ENCODE data around the gene HVCN1.
A peak's percentile ranks its signal among the peaks of the same experiment; 100 is the strongest.

The HVCN1 gene

DNA sequence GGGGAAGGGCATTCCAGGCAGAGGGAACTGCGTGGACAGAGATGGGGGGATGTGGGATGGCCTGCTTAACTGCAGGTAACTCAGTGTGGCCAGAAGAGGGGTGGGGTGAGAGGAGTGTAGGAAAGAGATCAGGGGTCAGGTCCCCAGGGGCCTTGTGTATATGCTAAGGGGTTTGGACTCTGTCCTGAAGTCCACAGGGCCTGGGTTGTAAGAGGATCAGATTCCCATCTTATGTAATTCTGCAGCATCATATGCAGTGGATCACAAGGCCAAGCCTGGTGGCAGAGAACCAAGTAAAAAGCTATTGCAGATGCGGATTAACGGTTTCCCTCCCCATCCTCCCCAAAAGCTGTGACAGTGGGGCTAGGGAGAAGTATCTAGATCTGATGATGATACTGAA lies 66.3 kb downstream of the HVCN1 start:
- no peaks in the 10 kb centered on the region for H3K4me1 ChIP-seq (ENCODE audit: insufficient read depth, low read length, poor library complexity, severe bottlenecking)
- no peaks in the 10 kb centered on the region for H3K9me2 ChIP-seq (replicated peaks; ENCODE audit: low read depth, low read length)
- H3K36me3 ChIP-seq (ENCODE audit: insufficient read depth, low read length), result no peaks in the 10 kb centered on the region
- no peak overlapping the region for H3K4me2 ChIP-seq (ENCODE audit: low read depth, low read length, poor library complexity, severe bottlenecking)
- H3K4me3 ChIP-seq (ENCODE audit: low read length, poor library complexity, severe bottlenecking), result no peak overlapping the region
- H3K9ac ChIP-seq (ENCODE audit: low read depth, low read length, poor library complexity, severe bottlenecking), result no peak overlapping the region
- no peaks in the 10 kb centered on the region for H3F3A ChIP-seq (ENCODE audit: low read depth)
- H4K20me1 ChIP-seq (ENCODE audit: insufficient read depth, low read length, poor library complexity, severe bottlenecking), result no peaks in the 10 kb centered on the region
- no peaks in the 10 kb centered on the region for H3K79me2 ChIP-seq (ENCODE audit: insufficient read depth, low read length)
- no peak for TF ChIP-seq EZH2phosphoT487 (IDR thresholded peaks at IDR 0.05; ENCODE audit: borderline replicate concordance)
- TF ChIP-seq, protein P1, sequence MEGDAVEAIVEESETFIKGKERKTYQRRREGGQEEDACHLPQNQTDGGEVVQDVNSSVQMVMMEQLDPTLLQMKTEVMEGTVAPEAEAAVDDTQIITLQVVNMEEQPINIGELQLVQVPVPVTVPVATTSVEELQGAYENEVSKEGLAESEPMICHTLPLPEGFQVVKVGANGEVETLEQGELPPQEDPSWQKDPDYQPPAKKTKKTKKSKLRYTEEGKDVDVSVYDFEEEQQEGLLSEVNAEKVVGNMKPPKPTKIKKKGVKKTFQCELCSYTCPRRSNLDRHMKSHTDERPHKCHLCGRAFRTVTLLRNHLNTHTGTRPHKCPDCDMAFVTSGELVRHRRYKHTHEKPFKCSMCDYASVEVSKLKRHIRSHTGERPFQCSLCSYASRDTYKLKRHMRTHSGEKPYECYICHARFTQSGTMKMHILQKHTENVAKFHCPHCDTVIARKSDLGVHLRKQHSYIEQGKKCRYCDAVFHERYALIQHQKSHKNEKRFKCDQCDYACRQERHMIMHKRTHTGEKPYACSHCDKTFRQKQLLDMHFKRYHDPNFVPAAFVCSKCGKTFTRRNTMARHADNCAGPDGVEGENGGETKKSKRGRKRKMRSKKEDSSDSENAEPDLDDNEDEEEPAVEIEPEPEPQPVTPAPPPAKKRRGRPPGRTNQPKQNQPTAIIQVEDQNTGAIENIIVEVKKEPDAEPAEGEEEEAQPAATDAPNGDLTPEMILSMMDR (conservative IDR thresholded peaks at IDR 0.05; ENCODE audit: low read length), result no peak
- no peaks in the 10 kb centered on the region for H3K27me3 ChIP-seq (ENCODE audit: insufficient read depth, low read length, poor library complexity, severe bottlenecking)
- no peaks in the 10 kb centered on the region for H3K9me3 ChIP-seq (ENCODE audit: insufficient read depth, low read depth, low read length)
- H2AFZ ChIP-seq (ENCODE audit: low read length), result no peak overlapping the region

GRCh38 chr12:110619534-110619953 lies 69.4 kb downstream of the HVCN1 start:
- TF ChIP-seq, protein P1 (conservative IDR thresholded peaks at IDR 0.05; ENCODE audit: low read length), result peak; percentile 53
- TF ChIP-seq EZH2phosphoT487 (IDR thresholded peaks at IDR 0.05; ENCODE audit: borderline replicate concordance), result no peak
- Histone ChIP-seq H3K4me2 (ENCODE audit: low read depth, low read length, poor library complexity, severe bottlenecking) (no peak overlapping the region), H3K4me3 (ENCODE audit: low read length, poor library complexity, severe bottlenecking) (no peak overlapping the region), H3F3A (ENCODE audit: low read depth) (no peaks in the 10 kb centered on the region), H3K4me1 (ENCODE audit: insufficient read depth, low read length, poor library complexity, severe bottlenecking) (no peaks in the 10 kb centered on the region), H2AFZ (ENCODE audit: low read length) (no peak overlapping the region), H3K36me3 (ENCODE audit: insufficient read depth, low read length) (no peaks in the 10 kb centered on the region), H4K20me1 (ENCODE audit: insufficient read depth, low read length, poor library complexity, severe bottlenecking) (no peaks in the 10 kb centered on the region), H3K9ac (ENCODE audit: low read depth, low read length, poor library complexity, severe bottlenecking) (no peak overlapping the region), H3K27me3 (ENCODE audit: insufficient read depth, low read length, poor library complexity, severe bottlenecking) (no peaks in the 10 kb centered on the region), H3K79me2 (ENCODE audit: insufficient read depth, low read length) (no peaks in the 10 kb centered on the region), H3K9me2 (replicated peaks; ENCODE audit: low read depth, low read length) (no peaks in the 10 kb centered on the region), H3K9me3 (ENCODE audit: insufficient read depth, low read depth, low read length) (no peaks in the 10 kb centered on the region)

- H3F3A ChIP-seq (ENCODE audit: low read depth), result no peaks in the 10 kb centered on the region
- no peak overlapping the region for H3K4me2 ChIP-seq (ENCODE audit: low read depth, low read length, poor library complexity, severe bottlenecking)
- no peaks in the 10 kb centered on the region for H3K36me3 ChIP-seq (ENCODE audit: insufficient read depth, low read length)
- H3K4me3 ChIP-seq (ENCODE audit: low read length, poor library complexity, severe bottlenecking), result no peak overlapping the region
- H3K9me2 ChIP-seq (replicated peaks; ENCODE audit: low read depth, low read length), result no peaks in the 10 kb centered on the region
- H3K79me2 ChIP-seq (ENCODE audit: insufficient read depth, low read length), result no peaks in the 10 kb centered on the region
- TF ChIP-seq EZH2phosphoT487 (IDR thresholded peaks at IDR 0.05; ENCODE audit: borderline replicate concordance), result no peak
- TF ChIP-seq, protein P1 (conservative IDR thresholded peaks at IDR 0.05; ENCODE audit: low read length), result no peak
- peaks cover 5% of the 10 kb centered on the region for H3K4me1 ChIP-seq (ENCODE audit: insufficient read depth, low read length, poor library complexity, severe bottlenecking)
- no peaks in the 10 kb centered on the region for H3K9me3 ChIP-seq (ENCODE audit: insufficient read depth, low read depth, low read length)
- no peak overlapping the region for H3K9ac ChIP-seq (ENCODE audit: low read depth, low read length, poor library complexity, severe bottlenecking)
- H2AFZ ChIP-seq (ENCODE audit: low read length), result no peak overlapping the region
- no peaks in the 10 kb centered on the region for H3K27me3 ChIP-seq (ENCODE audit: insufficient read depth, low read length, poor library complexity, severe bottlenecking)
- H4K20me1 ChIP-seq (ENCODE audit: insufficient read depth, low read length, poor library complexity, severe bottlenecking), result no peaks in the 10 kb centered on the region
Observed at GRCh38 chr12:110616471-110617115, 72.3 kb downstream of the HVCN1 start.
